ENCODE measurements around the gene ACTL10.

Gene ACTL10

DNA sequence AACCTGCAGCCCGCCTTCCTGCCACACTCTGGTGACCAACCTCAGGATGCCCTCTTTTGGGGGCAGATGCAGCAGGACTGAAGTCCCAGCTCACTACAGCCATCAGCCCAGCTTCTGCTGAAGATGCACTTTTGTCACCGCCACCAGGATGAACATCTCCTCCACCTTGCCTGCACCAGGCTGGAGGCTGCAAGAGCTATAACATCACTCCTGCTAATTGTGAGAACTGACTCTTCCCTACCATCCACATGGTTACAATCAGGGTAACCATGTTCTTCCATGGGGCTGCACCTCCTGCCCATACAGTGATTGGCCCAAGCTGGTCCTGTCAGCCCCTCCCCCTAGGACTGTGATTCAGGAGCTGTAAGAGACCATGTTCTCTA is 2.0 kb upstream of the ACTL10 start:
- DNase-seq = no peak

DNA sequence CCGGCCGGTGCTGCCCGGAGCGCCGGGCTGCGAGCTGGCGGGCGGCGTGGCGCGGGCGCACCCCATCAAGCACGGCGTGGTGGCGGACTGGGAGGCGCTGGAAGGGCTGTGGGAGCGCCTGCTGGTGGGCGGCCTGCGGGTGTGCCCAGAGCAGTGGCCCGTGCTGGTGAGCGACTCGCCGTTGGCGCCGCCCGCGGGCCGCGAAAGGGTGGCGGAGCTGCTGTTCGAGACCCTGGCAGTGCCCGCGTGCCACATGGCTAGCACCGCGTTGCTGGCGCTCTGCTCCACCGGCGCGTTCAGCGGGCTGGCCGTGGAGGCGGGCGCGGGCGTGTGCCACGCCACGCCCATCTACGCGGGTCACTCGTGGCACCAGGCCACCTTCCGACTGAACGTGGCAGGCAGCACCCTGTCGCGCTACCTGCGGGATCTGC is 517 bp downstream of the ACTL10 start:
- no peak for DNase-seq

GRCh38 chr20:33667676-33668465 is 1.1 kb downstream of the ACTL10 start:
- DNase-seq = no peak

GRCh38 chr20:33668466-33669155 is 1.9 kb downstream of the ACTL10 start:
- DNase-seq = no peak

DNA sequence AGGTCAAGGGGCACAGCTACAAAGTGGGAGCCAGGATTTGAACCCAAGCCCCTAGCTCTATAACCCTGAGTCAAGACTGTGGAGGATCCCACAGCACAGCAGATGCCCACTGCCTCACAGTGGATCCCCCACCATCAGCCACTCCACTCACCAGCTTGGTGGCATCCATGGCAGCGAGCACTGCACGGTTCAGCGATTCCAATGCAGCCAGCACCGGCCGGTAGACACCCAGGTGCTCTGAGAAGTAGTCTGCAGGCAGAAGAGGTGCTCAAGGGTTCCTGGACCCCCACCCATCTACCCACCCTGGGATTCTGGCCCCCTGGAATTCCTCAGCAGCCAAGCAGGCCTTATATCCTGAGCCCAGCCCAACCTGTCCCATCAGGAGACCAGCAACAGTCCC is 2.5 kb downstream of the ACTL10 start:
- DNase-seq = no peak

GRCh38 chr20:33669873-33670640 is 3.3 kb downstream of the ACTL10 start:
- no peak for DNase-seq

GRCh38 chr20:33670715-33671499 is 4.2 kb downstream of the ACTL10 start:
- no peak for DNase-seq

DNA sequence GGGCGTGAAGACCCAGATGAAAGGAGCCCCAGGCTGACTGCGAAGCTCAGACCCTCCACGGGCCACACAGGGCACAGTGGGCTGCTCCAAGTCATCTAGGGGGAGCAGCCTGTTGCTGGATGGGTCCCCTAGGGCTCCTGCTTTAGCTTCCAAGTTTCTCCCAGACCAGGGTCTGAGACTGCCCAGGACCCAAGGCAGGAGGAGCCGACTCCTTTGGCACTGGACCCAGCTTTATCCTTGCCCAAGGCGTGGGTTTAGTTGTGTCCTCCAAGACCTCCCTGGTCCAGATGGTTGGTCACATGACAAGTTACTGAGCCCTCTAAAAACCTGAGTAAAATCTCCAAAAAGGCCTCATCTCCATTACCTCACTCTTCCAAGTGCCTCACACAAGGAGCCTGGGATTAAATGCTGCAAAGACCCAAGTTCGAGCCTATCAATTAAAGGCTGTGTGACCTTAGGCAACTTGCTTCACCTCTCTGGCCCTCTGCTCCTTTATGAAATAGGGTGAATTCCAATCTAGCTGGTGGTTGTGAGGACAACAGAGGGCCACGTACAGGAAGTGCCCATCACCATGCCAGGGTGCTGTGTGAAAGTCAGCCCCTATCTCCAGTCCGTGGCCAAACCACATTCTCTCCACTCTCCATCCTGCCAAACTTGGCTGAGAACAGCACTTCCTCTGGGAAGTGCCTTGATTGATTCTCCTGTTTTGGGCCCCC is 5.0 kb downstream of the ACTL10 start:
- no peak for DNase-seq

- peak; percentile 12 for DNase-seq
Observed at GRCh38 chr20:33672426-33673113, 5.8 kb downstream of the ACTL10 start.

GRCh38 chr20:33673114-33673409 is 6.3 kb downstream of the ACTL10 start:
- no peak for DNase-seq

GRCh38 chr20:33673410-33674293 is 6.9 kb downstream of the ACTL10 start:
- DNase-seq = no peak

DNA sequence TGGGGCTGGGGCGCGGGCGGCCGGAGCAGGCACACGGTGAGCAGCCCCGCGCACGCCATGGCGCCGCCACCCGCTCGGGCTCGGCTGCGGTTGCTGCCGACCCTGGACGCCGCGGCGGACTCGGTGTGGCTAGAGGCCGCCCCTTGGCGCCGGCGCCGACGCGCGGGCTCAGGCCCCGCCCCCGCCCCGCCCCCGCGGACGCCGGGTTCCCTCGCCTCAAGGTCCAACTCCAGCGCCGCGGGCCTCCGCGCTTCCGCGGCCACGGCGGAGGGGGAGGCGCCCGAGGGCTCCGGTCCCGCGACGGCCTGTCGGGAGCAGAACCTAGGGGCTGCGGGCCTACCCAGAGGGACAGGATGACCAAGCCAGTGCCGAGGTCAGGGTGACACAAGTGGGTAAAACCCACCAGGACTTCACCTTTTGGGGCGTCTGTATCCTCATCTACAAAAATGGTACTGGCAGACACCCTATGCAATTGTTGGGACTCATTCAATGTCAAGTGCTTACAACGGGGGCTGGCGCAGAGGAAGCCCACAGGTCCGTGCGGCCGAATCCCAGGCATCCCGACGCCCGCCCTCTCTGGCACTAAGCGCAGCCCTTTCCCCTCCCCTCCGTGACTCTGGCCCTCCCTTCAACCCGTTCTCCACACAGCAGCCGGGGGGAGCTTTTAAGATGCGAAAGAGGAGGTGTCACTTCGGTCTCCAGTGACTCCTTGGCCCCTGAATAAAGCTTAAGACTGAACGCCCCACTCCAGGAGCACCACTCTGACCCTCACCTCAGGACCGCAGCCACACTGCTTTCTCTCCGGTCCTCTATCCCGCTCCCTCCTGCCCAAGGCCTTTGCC is 7.8 kb downstream of the ACTL10 start, which contains the start of gene NECAB3:
Gene NECAB3 (minus strand): TSS at position 135 of the 842 bp plus-strand sequence. CDS start 76 bp downstream, at position 59.
- DNase-seq = peak; percentile 65

DNA sequence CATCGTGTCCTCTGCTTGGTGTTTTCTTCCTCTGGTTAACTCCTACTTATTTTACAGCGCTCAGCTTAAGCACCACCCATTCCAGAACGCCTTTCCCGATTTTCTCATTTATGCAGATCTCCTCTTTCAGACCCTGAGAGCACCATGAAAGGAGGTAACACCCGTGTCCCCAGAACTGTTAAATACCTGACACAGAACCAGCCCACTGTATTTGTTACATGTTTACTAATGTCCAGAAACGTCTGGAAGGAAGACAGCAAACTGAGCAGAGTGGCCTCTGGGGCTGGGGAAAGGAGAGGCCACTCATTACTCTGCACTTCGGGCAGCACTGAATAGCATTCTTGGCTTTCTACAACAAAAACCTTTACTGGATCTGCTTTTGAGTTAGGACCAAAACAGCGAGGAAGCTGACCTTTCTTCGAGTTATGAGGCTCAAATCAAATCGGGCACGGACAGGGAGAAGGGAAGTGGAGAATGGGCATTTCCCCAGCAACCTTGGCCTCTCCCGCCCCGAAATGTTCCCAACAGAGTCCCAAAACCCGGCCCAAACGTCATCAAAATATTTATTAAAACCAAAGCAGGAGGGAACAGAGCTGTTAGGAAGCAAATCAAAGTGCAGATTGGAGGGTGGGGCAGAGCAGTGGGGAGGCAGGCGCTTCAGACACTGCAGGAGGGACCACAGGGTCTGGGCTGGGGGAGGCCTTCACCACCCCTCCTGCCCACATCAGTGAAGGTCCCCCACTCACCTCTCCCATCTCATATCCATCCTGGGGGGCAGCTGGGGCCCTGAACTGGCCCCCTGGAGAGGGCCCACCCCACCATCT is 8.6 kb downstream of the ACTL10 start:
- peak; percentile 47 for DNase-seq

DNA sequence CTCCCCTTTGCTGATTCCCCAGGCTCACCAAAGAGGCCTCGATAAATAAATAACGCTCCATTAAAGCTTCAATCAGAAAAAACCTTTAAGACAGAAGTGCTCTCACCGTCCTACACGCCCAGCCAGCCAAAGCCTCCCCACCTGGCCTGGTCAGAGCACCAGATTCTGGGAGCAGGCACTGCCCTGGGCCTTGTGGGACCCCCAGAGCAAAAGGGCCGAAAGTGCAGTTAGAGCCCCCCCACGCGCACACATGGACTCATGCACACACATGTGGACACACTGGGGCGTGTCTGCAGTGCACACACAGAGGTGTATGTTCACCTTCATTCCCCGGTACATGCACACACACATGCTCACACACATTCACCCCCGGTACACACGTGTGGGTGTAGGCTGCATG is 9.4 kb downstream of the ACTL10 start:
- no peak for DNase-seq

GRCh38 chr20:33676652-33677645 is 10.2 kb downstream of the ACTL10 start:
- no peak for DNase-seq

DNA sequence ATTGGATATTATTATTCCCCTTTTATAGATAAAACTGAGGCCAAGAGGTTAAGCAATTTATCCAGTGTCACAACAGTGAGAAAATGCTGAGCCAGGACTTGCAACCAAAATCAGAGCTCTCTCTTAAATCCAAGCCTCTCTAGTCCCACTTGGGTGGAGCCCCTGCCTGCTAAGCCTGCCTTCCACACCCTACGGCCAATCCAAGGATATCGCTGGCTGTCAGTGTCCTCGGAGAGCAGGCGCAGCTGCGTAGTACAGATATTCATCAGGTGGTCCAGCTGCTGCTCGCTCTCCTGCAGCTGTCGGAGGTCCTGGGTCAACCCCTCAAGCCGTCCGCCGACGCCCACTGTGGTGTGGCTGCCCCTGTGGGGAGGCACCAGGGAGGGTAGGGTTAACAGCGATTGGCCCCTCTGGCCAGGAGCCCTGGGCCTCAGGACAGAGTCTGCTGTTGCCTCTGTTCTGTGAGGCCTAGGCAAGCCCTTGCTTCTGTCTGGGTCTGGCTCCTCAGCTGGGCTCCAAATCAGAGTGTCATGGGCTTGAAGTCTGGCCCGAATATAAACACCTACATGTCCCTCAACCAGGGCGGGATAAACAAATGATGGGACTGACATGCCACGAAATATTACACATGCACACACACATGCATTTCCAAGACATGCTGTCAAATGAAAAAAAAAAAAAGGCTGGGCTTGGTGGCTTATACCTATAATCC is 11.4 kb downstream of the ACTL10 start:
- no peak for DNase-seq
